Measurements from ENCODE around the gene UBE3C.

The UBE3C gene

GRCh38 chr7:157138101-157138423 is 664 bp upstream of the UBE3C start:
- H3K9me3 Mint-ChIP-seq: no peaks in the 10 kb centered on the region
- no peaks in the 10 kb centered on the region for H3K27me3 Mint-ChIP-seq
- no peak for ATAC-seq (replicated peaks; ENCODE audit: extremely low read depth, poor library complexity, severe bottlenecking)
- H3K4me1 Mint-ChIP-seq: peaks cover 34% of the 10 kb centered on the region
- H3K27ac Mint-ChIP-seq (ENCODE audit: low read depth): peak overlapping the region; percentile 80
- no peak for DNase-seq (ENCODE audit: low spot score in 2 of 2)
- H3K4me3 Mint-ChIP-seq: peak overlapping the region; percentile 62
- peaks cover 16% of the 10 kb centered on the region for H3K36me3 Mint-ChIP-seq (ENCODE audit: insufficient read depth)

- H3K36me3 Mint-ChIP-seq (ENCODE audit: insufficient read depth): peaks cover 24% of the 10 kb centered on the region
- H3K9me3 Mint-ChIP-seq: no peaks in the 10 kb centered on the region
- no peaks in the 10 kb centered on the region for H3K27me3 Mint-ChIP-seq
- DNase-seq (ENCODE audit: low spot score in 2 of 2) (no peak), ATAC-seq (replicated peaks; ENCODE audit: extremely low read depth, poor library complexity, severe bottlenecking) (peak; percentile 67)
- peak overlapping the region; percentile 62 for H3K4me3 Mint-ChIP-seq
- peak overlapping the region; percentile 50 for H3K27ac Mint-ChIP-seq (ENCODE audit: low read depth)
- H3K4me1 Mint-ChIP-seq: peaks cover 46% of the 10 kb centered on the region
Observed at GRCh38 chr7:157139111-157139809, 534 bp downstream of the UBE3C start.

GRCh38 chr7:157139810-157140510 is 1.2 kb downstream of the UBE3C start:
- no peaks in the 10 kb centered on the region for H3K27me3 Mint-ChIP-seq
- DNase-seq (ENCODE audit: low spot score in 2 of 2) (no peak), ATAC-seq (replicated peaks; ENCODE audit: extremely low read depth, poor library complexity, severe bottlenecking) (no peak)
- H3K4me1 Mint-ChIP-seq: peaks cover 53% of the 10 kb centered on the region
- H3K9me3 Mint-ChIP-seq: no peaks in the 10 kb centered on the region
- H3K36me3 Mint-ChIP-seq (ENCODE audit: insufficient read depth): peaks cover 24% of the 10 kb centered on the region
- peak overlapping the region; percentile 62 for H3K4me3 Mint-ChIP-seq
- H3K27ac Mint-ChIP-seq (ENCODE audit: low read depth): peak overlapping the region; percentile 50

GRCh38 chr7:157140511-157140905 is 1.8 kb downstream of the UBE3C start:
- Mint-ChIP-seq H3K27me3 (no peaks in the 10 kb centered on the region), H3K9me3 (no peaks in the 10 kb centered on the region), H3K4me3 (peak overlapping the region; percentile 62), H3K27ac (ENCODE audit: low read depth) (peak overlapping the region; percentile 50), H3K4me1 (peaks cover 59% of the 10 kb centered on the region), H3K36me3 (ENCODE audit: insufficient read depth) (peaks cover 24% of the 10 kb centered on the region)
- ATAC-seq (replicated peaks; ENCODE audit: extremely low read depth, poor library complexity, severe bottlenecking) (no peak), DNase-seq (ENCODE audit: low spot score in 2 of 2) (no peak)

- no peak for ATAC-seq (replicated peaks; ENCODE audit: extremely low read depth, poor library complexity, severe bottlenecking)
- Mint-ChIP-seq H3K27ac (ENCODE audit: low read depth) (no peak overlapping the region), H3K36me3 (ENCODE audit: insufficient read depth) (peaks cover 25% of the 10 kb centered on the region), H3K9me3 (no peaks in the 10 kb centered on the region), H3K27me3 (no peaks in the 10 kb centered on the region), H3K4me3 (no peak overlapping the region), H3K4me1 (peaks cover 63% of the 10 kb centered on the region)
- DNase-seq (ENCODE audit: low spot score in 2 of 2): no peak
Observed at GRCh38 chr7:157141525-157142060, 2.9 kb downstream of the UBE3C start.

GRCh38 chr7:157143788-157144187 is 5.1 kb downstream of the UBE3C start:
- Mint-ChIP-seq H3K27ac (ENCODE audit: low read depth) (peak overlapping the region; percentile 24), H3K36me3 (ENCODE audit: insufficient read depth) (peaks cover 24% of the 10 kb centered on the region), H3K4me3 (peak overlapping the region; percentile 2), H3K9me3 (no peaks in the 10 kb centered on the region), H3K4me1 (peaks cover 76% of the 10 kb centered on the region), H3K27me3 (no peaks in the 10 kb centered on the region)
- DNase-seq (ENCODE audit: low spot score in 2 of 2): no peak
- no peak for ATAC-seq (replicated peaks; ENCODE audit: extremely low read depth, poor library complexity, severe bottlenecking)

- Mint-ChIP-seq H3K36me3 (ENCODE audit: insufficient read depth) (peaks cover 10% of the 10 kb centered on the region), H3K9me3 (no peaks in the 10 kb centered on the region), H3K4me1 (peaks cover 59% of the 10 kb centered on the region), H3K27ac (ENCODE audit: low read depth) (no peak overlapping the region), H3K27me3 (no peaks in the 10 kb centered on the region), H3K4me3 (no peak overlapping the region)
- DNase-seq (ENCODE audit: low spot score in 2 of 2) (no peak), ATAC-seq (replicated peaks; ENCODE audit: extremely low read depth, poor library complexity, severe bottlenecking) (no peak)
Observed at GRCh38 chr7:157149317-157149716, 10.6 kb downstream of the UBE3C start.

GRCh38 chr7:157150882-157151281 is 12.2 kb downstream of the UBE3C start:
- Mint-ChIP-seq H3K4me3 (no peak overlapping the region), H3K27me3 (no peaks in the 10 kb centered on the region), H3K9me3 (no peaks in the 10 kb centered on the region), H3K27ac (ENCODE audit: low read depth) (no peak overlapping the region), H3K4me1 (peaks cover 54% of the 10 kb centered on the region), H3K36me3 (ENCODE audit: insufficient read depth) (peaks cover 9% of the 10 kb centered on the region)
- ATAC-seq (replicated peaks; ENCODE audit: extremely low read depth, poor library complexity, severe bottlenecking) (no peak), DNase-seq (ENCODE audit: low spot score in 2 of 2) (no peak)

- peaks cover 11% of the 10 kb centered on the region for H3K36me3 Mint-ChIP-seq (ENCODE audit: insufficient read depth)
- H3K4me1 Mint-ChIP-seq: peaks cover 54% of the 10 kb centered on the region
- DNase-seq (ENCODE audit: low spot score in 2 of 2) (no peak), ATAC-seq (replicated peaks; ENCODE audit: extremely low read depth, poor library complexity, severe bottlenecking) (no peak)
- H3K9me3 Mint-ChIP-seq: no peaks in the 10 kb centered on the region
- peak overlapping the region; percentile 2 for H3K27ac Mint-ChIP-seq (ENCODE audit: low read depth)
- no peaks in the 10 kb centered on the region for H3K27me3 Mint-ChIP-seq
- H3K4me3 Mint-ChIP-seq: no peak overlapping the region
Observed at GRCh38 chr7:157151626-157152339, 13.1 kb downstream of the UBE3C start.

- H3K4me1 Mint-ChIP-seq: peaks cover 47% of the 10 kb centered on the region
- H3K9me3 Mint-ChIP-seq: no peaks in the 10 kb centered on the region
- ATAC-seq (replicated peaks; ENCODE audit: extremely low read depth, poor library complexity, severe bottlenecking) (no peak), DNase-seq (ENCODE audit: low spot score in 2 of 2) (no peak)
- H3K36me3 Mint-ChIP-seq (ENCODE audit: insufficient read depth): peaks cover 11% of the 10 kb centered on the region
- H3K4me3 Mint-ChIP-seq: no peak overlapping the region
- peak overlapping the region; percentile 2 for H3K27ac Mint-ChIP-seq (ENCODE audit: low read depth)
- no peaks in the 10 kb centered on the region for H3K27me3 Mint-ChIP-seq
Observed at GRCh38 chr7:157152391-157152937, 13.7 kb downstream of the UBE3C start.

GRCh38 chr7:157153260-157153659 is 14.5 kb downstream of the UBE3C start:
- no peaks in the 10 kb centered on the region for H3K9me3 Mint-ChIP-seq

GRCh38 chr7:157155959-157156358 is 17.2 kb downstream of the UBE3C start:
- Mint-ChIP-seq H3K27ac (ENCODE audit: low read depth) (peak overlapping the region; percentile 22), H3K4me1 (peaks cover 60% of the 10 kb centered on the region), H3K9me3 (no peaks in the 10 kb centered on the region)

More at GRCh38 chr7:157153260-157153659, 14.5 kb downstream of the UBE3C start:
- H3K4me3 Mint-ChIP-seq: no peak overlapping the region
- no peak for DNase-seq (ENCODE audit: low spot score in 2 of 2)
- H3K36me3 Mint-ChIP-seq (ENCODE audit: insufficient read depth): peaks cover 10% of the 10 kb centered on the region
- no peak for ATAC-seq (replicated peaks; ENCODE audit: extremely low read depth, poor library complexity, severe bottlenecking)
- no peaks in the 10 kb centered on the region for H3K27me3 Mint-ChIP-seq
- H3K4me1 Mint-ChIP-seq: peaks cover 45% of the 10 kb centered on the region
- H3K27ac Mint-ChIP-seq (ENCODE audit: low read depth): peak overlapping the region; percentile 22

More at GRCh38 chr7:157155959-157156358, 17.2 kb downstream of the UBE3C start:
- H3K4me3 Mint-ChIP-seq: no peak overlapping the region
- ATAC-seq (replicated peaks; ENCODE audit: extremely low read depth, poor library complexity, severe bottlenecking) (no peak), DNase-seq (ENCODE audit: low spot score in 2 of 2) (no peak)
- H3K36me3 Mint-ChIP-seq (ENCODE audit: insufficient read depth): peaks cover 10% of the 10 kb centered on the region
- no peaks in the 10 kb centered on the region for H3K27me3 Mint-ChIP-seq

All from central memory CD8-positive, alpha-beta T cell (primary cell).